ENCODE data around the gene ABTB1.

DNA sequence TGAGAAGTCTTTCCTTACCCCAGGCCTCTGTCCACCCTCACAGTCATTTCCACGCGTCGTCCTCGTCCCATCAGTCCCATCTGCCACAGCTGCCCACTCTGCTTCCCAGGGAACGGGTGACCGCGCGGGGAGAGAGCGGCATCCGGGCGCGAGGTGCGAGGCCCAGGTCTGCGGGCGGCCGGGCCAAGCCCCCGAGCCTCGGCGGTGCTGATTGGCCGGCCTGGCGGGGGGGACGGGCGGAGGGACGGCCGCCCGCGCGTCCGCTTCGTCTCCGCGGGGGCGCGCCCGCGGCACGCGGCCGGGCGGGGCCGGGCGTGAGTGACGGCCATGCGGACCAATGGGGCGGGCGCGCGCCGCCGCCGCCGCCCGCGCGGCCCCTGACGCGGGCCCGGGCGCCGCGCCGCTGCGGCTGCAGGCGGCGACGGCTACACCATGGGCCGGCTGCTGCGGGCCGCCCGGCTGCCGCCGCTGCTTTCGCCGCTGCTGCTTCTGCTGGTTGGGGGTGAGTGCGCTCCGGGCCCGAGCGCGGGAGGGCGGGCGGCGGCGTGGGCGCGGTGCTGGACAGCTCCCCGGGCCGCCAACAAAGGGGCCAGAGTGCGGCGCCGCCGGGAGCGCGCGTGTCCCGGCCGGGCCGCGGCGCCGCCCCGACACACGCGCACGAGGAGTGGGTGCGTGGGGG, 43.8 kb upstream of the ABTB1 start, which contains the start of gene PODXL2:
- TF ChIP-seq, protein P1, sequence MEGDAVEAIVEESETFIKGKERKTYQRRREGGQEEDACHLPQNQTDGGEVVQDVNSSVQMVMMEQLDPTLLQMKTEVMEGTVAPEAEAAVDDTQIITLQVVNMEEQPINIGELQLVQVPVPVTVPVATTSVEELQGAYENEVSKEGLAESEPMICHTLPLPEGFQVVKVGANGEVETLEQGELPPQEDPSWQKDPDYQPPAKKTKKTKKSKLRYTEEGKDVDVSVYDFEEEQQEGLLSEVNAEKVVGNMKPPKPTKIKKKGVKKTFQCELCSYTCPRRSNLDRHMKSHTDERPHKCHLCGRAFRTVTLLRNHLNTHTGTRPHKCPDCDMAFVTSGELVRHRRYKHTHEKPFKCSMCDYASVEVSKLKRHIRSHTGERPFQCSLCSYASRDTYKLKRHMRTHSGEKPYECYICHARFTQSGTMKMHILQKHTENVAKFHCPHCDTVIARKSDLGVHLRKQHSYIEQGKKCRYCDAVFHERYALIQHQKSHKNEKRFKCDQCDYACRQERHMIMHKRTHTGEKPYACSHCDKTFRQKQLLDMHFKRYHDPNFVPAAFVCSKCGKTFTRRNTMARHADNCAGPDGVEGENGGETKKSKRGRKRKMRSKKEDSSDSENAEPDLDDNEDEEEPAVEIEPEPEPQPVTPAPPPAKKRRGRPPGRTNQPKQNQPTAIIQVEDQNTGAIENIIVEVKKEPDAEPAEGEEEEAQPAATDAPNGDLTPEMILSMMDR (IDR thresholded peaks at IDR 0.05): no peak
- TF ChIP-seq POLR2AphosphoS5 (IDR thresholded peaks at IDR 0.05) (no peak), POLR2A (IDR thresholded peaks at IDR 0.05) (no peak), EP300 (IDR thresholded peaks at IDR 0.05) (no peak)

Measured in stomach (tissue), 4 donors.